Renal pelvis (tissue), 4 donors: ENCODE results near the gene LRRC4. TPM values are rescaled to one million over a fixed set of nuclear protein-coding genes. Genes with fewer than 3 reads are reported as not detected.

Experiments
- DNase-seq: peaks from one replicate; pipeline ENCODE4 v3.0.0-alpha.2; 2013
- polyA plus RNA-seq, 3 donors: library from polyadenylated mRNA; unstranded; fragments of 120-200 nt; gene quantifications; one replicate each; pipeline ENCODE4 v1.2.1, GENCODE V29; 2013; ENCODE audit not compliant: insufficient read length in 3 of 3

The LRRC4 gene
- polyA plus RNA-seq, 3 donors = 6.7 to 9.7 (median 7.7) TPM

DNA sequence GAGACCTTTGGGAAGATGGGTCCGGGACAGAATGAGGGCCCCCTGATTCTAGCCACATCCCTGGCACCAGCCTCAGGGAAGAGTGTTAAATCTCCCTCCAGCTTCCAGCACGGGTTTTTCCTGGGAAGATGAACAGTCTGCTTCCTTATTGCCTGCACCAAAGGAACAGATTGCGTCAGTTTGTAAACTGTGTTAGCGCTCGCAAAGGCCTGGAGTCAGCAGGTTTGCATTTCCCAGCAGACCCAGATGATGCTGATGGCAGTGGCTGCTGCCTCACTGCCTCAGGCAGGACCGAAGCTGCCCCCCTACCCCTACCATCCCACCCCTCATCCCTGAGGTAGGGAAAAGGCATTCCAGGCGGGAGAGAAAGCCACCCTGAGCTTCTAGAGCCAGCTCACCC, 34.6 kb upstream of the LRRC4 start:
- DNase-seq = no peak

DNA sequence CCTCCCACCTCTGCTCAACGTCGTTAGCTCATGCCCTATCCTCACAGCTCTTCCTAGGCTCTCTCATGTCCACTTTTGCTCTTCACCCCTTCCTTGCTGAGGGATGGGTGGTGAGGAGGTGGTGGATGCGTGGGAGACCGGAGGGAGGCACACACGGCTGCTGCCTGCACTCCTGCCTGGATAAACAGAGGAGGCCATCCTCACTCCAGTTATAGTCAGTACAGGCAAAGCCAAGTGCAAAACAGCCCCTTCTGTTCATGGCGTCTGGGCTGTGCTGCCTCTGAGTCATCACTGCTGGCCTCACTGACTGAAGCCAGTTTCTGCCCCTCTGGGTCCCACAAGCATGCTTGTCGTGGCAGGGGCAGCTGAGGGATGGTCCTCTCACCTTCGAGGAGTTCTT, 31.9 kb upstream of the LRRC4 start:
- no peak for DNase-seq

DNA sequence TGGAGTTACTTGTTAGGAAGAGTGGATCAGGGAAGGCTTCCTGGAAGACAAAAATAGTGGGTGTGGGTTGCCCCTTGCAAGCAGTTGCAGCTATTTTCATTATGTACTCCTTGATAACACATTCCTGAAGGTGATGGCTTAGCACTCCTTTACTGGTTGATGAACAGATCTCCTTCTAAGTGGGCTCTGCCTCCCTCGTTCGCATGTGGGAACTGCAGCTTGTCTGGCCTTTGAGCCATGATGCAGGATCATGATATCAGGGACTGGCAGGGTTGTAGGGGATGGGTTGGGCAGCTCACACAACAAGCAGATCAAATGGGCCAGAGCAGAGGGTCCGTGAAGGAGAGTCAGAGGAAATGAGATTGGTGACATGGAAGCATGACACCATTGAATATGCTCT, 28.8 kb upstream of the LRRC4 start:
- DNase-seq = no peak

DNA sequence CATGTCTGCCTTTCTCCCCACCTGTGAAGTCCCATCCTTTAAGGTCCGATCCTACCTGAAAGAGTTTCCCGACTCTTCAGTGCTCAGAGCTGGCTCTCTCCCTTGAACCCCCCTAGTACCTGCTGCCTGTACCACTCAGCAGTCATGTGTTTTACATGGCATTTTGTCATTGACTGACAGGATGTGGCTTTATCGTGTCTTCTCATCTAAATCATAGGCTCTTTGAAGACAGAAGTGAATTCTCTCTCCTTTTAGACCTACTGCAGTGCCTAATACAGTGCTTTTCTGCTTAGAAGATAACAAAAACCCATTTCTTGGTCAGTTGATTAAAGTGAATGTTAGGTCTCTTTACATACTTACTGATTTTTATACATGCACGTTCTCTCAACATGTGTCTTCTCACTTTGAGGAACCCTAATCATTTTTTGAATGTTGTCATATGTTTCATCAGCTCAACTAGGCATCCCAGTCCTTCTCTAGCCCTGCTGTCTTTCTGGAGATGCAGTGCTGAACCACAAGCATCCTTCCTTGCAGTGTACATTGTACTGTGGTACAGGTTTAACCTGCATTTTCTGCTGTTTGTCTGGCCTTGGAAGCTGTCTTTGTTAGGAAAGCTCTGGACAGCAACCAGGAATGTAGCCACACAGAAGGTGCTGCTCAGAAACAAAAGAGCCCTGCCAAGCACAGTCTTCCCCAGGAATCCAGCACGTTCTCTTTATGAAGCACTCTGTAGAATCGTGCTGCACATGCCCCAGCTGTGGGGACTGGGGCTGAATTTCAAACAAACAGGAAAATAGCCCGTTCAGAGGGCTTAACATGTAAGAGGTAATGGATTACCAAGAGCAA, 28.1 kb upstream of the LRRC4 start:
- DNase-seq = no peak

DNA sequence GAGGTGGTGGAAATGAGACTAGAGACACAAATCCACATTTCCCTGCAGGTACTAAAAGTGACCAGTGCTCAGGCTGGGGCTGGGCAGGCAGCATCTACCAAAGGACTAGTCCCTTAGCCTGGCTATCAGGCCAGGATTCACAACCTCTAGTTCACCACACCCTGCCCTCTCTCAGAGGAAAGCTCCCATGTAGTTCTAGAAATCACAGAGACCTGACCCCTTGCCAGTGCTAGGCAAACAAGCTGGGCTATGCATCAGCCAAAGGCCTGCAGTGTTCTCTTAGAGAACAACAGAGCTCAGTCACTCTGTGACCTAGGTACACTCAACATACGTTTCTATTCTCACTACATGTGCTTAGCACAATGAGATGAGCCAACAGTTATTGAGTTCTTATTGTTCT, 26.7 kb upstream of the LRRC4 start:
- DNase-seq = no peak

DNA sequence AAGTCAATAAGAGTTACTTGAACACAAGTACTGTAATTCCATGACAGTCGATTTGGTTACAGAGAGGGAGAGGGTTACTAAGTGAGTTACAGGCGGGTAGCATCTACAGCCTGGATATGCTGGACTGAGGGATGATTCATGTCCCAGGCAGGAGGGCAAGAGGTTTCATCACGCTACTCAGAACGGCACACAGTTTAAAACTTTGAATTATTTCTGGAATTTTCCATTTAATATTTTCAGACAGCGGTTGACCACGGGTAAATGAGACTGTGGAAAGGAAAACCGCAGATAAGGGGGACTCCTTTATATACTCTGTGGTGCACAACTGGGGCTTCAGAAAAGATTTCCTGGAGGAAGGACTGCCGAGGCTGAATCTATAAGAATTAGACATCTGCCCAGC, 25.7 kb upstream of the LRRC4 start:
- DNase-seq = no peak

DNA sequence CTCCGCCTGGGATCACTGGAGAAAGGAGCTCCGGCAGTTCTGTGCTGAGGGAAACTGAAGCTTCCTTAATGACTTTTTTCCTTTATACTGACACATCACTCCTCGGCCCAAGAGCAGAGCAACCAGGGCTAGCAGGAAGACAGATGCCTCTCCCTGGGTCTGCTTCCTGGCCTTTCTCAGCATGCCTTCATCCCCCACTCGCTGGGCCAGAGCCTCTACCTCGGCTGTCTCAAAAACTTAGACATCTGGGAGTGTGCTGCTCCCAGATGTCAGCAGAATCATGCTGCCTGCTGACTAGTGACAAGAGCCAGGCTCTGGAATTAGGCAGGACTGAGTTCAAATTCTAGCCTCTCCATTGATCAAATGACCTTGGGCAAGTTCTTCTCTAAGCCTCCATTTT, 24.4 kb upstream of the LRRC4 start:
- no peak for DNase-seq

DNA sequence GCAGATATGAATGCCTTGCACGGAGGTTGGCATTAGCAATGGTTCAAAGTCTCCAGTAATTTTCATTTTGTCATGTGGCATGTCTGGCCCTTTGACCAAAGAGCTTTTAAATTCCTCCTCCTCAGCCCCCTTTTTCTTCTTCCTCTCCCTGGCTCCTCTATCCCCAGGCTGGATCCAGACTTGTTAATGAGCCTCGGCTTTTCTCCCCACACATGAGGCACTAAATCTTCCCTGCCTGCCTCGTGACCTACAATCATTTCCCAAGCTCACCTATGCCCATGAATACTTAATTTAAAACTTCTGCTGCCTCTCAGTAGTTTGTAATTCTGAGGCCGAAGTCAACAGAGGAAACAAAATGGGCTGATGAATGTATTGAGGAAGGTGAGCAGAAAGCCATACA, 23.3 kb upstream of the LRRC4 start:
- no peak for DNase-seq

DNA sequence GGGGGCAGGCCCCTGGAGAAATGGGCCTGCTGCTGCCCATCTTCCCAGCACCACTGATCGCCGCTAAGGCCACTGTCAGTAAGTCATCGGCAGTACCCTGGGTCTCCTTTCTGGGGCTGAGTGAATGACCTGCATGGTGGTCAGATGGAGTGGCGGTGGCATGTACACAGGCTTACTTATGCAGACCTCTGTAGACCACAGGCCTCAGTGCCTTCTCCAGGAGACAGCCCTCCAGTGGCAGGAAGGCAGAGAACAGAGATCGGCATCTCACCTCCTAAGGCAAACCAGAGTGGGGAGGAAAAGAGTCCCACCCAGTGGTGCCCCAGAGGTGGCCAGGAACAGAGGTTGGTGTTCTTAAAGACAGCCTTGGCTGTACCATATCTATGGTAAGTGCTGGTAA, 22.8 kb upstream of the LRRC4 start:
- DNase-seq = no peak

DNA sequence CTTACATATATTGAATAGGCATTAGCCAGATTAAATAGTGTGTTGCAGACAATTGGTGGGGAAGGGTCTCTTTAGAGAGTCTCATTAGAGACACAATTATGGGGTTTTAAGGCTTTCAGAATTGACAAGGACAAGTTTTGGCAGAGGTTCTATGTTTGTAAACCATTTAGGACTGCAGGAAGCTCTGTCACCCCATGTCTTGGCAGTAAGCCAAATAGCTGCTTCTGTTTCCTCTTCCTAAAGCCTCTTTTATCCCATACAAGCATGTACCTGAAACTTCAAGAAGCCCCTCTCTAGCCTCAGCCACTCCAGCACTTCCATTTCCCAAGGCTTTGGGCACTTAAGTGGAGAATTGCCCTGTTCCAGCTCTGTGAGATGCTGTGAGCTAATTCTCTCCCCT, 21.8 kb upstream of the LRRC4 start:
- DNase-seq = no peak

DNA sequence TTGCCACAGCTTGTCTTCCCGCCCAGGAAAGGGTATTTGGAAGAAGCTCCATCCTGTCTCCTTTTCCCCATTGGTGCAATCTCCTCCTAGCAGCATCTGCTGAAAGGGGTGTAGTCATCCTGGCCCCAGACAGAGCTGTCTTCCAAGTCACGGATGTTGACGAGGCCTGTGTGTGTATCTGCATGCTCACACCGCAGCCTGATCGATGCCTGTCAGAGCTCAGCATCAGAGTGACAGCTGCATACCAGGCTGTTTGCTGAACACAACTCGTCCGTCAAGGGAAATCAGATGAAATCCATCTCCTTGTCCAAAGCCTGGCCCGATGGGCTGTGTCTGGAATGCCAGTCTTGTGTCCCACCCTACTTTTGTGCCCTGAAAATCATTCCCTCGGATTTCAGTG, 21.2 kb upstream of the LRRC4 start:
- no peak for DNase-seq

DNA sequence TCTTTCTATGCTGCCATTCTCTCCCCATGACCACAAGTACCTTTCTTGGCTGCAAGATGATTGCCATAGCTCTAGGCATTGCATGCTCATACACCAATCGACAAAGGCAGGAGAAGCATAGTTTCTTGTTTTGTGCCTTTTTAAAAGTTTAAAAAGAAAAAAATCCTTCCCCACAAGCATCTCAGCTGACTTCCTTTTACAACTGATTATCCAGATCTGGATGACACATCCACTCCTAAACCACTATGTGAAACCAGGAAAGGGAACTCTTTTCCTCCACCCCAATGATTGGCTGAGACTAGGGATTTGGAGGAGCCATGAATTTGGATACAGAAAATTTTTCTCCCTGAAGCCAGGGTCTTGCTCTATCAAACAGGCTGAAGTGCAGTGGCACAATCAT, 14.5 kb upstream of the LRRC4 start:
- no peak for DNase-seq

DNA sequence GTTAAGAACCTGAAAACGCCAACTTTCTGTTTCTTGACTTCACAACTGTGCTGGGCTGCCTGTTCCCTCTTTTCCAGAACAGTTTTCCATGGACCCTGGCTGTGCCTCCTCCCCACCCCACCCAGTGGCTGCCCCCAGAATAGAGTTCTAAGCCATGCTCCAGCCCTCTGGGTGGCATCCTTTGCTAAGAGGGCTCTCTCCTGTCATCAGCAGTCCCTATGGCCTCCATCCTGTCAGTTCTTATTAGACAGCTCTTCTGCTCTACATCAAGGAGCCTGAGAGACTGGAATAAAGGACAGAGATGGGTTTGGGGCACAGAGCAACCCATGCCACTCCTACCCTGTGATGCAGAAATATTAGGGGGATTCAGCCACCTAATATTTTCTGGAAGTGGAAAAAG, 13.9 kb upstream of the LRRC4 start:
- DNase-seq = no peak

DNA sequence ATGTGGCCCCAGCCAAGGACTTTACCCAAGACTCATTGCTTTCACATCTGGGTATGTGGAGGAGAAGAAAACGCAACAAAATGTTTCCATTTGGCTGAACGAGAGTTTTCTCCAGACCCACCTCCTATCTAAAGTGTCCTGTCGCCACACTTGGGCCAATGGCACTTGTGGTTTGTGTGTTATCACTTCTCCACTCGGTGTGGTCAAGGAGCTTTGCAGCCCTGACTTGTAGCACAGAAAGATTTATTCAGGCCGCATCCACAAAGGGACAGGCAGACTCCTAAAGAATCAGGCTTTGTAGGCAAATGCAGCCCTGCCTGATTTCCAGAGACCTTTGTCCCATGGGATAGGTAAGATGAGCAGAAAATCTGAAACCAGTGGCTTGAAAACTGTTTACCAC, 12.8 kb upstream of the LRRC4 start:
- no peak for DNase-seq

DNA sequence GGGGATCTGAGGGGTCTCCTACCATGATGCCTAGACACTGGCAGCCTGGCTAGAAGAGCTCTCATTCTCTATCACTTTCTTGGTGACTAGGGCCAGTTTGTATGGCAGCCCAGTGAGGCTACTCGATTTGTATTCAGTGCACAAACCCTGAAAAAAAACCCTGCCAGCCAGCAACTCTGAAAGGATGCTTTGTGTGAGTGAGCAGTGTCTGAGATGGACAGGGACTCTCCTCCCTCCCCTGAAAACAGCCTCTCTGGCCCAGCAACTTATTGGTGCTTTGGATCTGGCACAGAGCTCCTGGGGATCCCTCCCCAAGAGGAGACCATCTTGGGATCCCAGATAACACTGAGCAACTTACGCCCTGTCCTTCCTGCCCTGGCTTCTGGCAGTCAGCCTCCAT, 10.8 kb upstream of the LRRC4 start:
- DNase-seq = no peak

DNA sequence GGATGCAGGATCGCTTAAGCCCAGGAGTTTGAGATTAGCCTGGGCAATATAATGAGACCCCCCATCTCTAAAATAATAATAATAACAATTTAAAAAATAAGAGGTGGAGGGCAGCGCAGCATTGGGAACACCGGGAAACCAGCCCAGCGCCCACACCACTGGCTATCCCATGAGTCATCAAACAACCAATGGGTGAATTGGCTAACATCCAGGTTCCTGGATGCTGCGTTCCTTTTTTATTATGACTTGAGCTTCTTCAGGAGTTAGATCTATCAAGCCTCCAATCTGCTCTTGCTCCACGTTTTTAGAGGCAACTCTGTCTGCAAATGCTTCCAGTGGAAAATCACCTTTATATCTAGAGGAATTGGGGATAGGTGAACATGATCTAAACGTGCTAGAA, 10.0 kb upstream of the LRRC4 start:
- no peak for DNase-seq

DNA sequence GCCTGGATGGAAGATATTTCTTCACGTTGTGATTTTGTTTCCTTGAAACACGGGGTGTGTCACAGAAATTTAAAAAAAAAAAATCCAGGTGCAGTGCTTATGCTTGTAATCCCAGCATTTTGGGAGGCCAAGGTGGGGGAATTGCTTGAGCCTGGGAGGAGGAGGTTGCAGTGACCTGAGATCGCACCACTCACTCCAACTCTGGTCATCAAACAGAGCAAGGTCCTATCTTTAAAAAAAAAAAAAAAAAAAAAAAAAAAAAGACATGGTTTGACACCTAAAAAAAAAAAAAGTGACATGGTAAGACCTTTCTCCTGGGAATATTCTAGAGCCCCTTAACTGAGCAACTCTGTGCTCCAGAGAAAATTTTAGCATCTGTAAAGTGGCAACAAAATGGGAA, 9.0 kb upstream of the LRRC4 start:
- DNase-seq = no peak

DNA sequence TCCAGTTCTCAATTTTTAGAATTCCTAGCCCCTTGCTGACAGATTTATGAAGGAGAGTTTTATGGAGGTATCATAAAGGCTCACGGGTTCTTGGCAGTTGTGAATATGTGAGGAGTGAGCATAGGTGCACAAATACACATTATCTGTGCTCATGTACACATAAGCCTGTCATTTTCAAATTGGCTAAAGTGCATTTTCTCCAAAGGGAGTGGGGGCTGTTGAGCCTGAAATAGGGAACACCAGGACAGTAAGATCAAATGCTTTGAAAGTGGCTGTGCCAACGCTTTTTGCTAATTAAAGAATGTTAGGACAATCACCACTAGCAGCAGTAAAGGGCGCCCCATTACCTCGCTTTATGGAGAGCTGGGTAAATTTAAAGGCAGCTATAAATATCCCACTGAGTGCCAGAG, 8.3 kb upstream of the LRRC4 start:
- DNase-seq = no peak

DNA sequence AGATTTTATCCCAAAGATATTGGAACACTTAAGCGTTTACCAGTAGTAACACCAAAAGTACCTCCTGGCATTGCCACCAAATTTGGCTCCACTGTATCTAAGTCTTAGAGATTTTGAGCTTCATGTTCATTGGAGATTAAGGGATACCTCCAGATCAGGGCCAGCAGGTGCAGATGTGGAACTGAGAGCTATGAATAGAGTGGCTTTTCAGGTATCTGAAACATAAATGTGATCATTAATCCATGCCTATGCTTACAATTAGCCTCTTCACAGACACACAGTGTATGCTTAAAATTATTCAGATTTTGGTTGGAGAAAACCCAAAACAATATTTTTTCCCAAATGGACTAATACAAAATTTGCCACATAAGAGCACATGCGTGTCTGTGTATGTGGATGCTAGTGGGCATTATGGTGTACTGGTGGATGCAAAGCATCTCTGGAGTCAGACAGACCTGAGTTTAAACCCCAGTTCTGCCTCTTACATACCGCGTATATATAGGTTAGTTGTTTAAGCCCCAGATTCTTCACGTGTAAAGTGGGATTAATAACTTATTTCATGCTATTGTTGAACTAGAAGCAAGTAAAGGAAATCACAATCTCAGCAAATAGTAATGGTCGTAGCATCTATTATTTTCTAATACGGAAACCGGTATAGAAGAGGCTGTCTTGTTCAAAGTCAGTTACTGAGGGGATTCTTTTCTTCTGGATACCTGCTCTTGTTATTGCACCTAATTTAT, 6.8 kb upstream of the LRRC4 start:
- no peak for DNase-seq

DNA sequence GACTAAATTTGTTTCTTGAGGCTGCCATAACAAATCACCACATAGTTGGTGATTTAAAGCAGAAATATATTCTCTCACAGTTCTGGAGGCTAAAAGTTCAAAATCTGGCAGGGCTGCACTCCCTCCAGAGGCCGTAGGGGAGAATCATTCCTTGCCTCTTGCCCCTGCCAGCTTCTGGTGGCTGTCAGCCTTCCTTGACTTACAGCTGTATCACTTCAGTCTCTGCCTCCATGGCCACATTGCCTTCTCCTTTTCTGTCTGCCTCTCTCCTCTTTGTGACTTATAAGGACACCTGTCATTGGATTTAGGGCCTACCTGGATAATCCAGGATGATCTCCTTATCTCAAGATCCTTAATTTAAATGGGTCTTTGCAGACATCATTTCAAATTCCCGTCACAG, 5.8 kb upstream of the LRRC4 start:
- DNase-seq = no peak

DNA sequence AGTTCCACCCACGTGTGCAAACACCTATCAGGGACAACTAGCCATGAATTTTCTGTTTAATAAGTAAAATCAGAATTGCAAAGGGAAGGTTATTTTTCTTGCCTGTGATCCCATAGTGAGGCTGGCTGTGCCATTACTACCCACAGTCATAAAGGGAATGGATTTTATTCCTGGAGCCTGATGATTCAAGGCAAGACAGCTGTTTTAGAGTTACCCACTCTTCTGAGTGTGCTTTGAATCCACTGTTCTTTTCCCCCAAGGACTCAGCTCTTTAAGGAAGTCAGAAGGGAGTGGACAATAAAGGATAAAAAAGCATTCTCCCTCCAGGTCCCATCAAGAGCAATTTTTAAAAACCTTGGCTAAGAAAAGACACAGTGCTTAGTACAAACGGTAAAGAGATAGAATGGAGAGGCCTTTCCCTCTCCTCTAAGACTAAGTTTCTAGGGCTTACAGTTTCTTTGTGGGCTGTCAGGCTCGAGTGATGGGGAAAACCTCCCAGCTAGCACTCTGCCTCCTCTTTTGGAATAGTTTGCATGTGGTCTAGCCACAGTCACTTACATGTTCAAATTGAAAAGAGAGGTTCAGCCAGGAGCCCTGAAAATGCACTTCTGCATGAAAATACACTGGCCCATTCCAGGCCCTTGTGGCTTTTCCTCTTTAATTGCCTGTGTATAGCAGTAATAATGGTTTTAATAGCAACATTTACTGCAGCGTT, 5.1 kb upstream of the LRRC4 start:
- DNase-seq = no peak

DNA sequence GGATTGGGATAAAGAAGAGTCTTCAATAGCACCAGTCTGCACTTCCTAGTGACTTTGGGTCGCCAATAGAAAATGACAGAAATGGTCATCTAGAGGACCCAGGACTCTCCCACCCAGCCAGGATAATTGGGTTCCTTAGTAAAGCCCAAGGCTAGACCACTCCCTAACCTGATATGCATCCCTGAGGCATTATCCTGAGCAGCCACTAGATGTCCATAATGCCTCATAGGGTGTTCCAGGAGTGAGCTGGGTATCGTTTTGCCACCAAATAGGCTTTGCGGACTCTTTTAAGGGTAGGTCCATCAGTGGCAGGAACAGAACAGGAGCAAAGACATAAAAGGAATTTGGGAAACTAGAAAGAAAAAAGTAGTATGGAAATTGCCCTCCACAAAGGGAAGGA, 4.5 kb upstream of the LRRC4 start:
- DNase-seq = no peak

DNA sequence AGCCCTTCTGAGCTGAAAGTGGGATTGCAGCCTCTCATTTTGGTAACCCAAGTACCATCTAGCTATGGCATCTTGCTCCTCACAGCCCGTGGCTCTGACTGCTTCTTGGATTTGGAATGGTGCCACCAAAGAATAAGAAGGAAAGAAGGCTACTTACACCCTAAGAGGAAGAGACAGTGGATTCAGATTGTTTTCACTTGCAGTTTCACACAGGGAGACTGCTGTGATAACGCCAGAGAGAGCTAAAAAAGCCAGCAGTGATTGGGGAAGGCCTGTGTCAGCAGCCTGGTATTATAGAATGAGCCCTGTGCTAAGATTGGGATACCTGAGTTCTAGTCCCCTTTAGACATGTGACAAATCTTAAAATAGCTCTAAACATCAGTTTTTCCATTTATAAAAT, 3.6 kb upstream of the LRRC4 start:
- no peak for DNase-seq
